Mesodermal cell (in vitro differentiated cells): ENCODE data around the gene DENND1B.

ENCODE experiments used
- H3K27ac ChIP-seq: 2 replicates; pipeline ENCODE4 v1.7.0; 2013; ENCODE audit warnings: mild to moderate bottlenecking, low read depth, low read length, moderate library complexity; ENCODE audit not compliant: severe bottlenecking
- H3K36me3 ChIP-seq: 2 replicates; pipeline ENCODE4 v1.7.1; 2013; ENCODE audit warnings: mild to moderate bottlenecking, low read length, moderate library complexity; ENCODE audit not compliant: control insufficient read depth, insufficient read depth
- H3K4me1 ChIP-seq: one replicate; pipeline ENCODE4 v1.7.1; 2013; ENCODE audit warnings: mild to moderate bottlenecking, low read length; ENCODE audit not compliant: insufficient read depth, control insufficient read depth, poor library complexity, severe bottlenecking
- H3K4me3 ChIP-seq: 2 replicates; pipeline ENCODE4 v1.7.0; 2013; ENCODE audit warnings: low read length, control low read depth, mild to moderate bottlenecking; ENCODE audit not compliant: insufficient read depth, poor library complexity, severe bottlenecking; ENCODE audit errors: extremely low read depth
- H3K9me3 ChIP-seq: 2 replicates; pipeline ENCODE4 v1.7.1; 2013; ENCODE audit warnings: mild to moderate bottlenecking, low read length, moderate library complexity; ENCODE audit not compliant: control insufficient read depth
- WGBS, 2 experiments: methylation state at CpG; one replicate each; pipeline ENCODE4 v1.1.5; 2013; ENCODE audit warnings: missing lambda C conversion rate in 2 of 2; ENCODE audit not compliant: insufficient coverage in 2 of 2; 5-methylcytosine and 5-hydroxymethylcytosine counted together

The DENND1B gene

DNA sequence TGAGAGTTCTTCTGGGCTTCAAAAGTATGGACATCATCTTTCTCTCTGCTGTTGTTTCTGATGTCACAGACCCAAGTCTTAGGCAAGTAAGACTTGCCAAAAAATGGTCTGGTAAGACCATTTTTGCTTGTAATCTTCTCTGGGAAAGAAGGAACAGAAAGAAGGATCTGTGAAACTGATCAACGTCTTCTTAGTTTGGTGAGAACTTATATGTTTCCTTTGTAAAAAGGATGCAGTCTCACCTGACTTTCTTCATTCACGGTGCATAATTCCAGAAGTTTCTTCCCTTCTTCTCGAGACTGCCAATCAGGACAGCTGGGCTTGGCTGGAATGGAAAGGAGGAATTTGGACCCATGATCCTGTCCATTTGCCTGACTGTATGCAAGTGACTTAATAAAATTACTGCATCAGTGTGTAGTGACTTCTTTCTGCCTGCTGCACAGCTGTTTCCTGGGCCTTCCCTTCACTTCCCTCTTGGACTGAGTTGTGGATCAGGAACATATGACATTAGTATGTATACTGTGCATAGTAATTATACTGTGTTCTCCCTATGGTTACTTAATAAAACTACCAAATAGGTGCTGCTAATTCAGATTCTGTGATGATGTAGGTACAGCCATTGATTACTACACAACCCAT lies 7.6 kb upstream of the DENND1B start:
- no peak overlapping the region for H3K27ac ChIP-seq
- H3K4me3 ChIP-seq = no peak overlapping the region
- 86 to 93% methylated on average over 2 of the region's 3 CpGs for WGBS, 2 experiments
- H3K4me1 ChIP-seq = peaks cover 16% of the 10 kb centered on the region
- no peaks in the 10 kb centered on the region for H3K36me3 ChIP-seq
- H3K9me3 ChIP-seq = no peaks in the 10 kb centered on the region

DNA sequence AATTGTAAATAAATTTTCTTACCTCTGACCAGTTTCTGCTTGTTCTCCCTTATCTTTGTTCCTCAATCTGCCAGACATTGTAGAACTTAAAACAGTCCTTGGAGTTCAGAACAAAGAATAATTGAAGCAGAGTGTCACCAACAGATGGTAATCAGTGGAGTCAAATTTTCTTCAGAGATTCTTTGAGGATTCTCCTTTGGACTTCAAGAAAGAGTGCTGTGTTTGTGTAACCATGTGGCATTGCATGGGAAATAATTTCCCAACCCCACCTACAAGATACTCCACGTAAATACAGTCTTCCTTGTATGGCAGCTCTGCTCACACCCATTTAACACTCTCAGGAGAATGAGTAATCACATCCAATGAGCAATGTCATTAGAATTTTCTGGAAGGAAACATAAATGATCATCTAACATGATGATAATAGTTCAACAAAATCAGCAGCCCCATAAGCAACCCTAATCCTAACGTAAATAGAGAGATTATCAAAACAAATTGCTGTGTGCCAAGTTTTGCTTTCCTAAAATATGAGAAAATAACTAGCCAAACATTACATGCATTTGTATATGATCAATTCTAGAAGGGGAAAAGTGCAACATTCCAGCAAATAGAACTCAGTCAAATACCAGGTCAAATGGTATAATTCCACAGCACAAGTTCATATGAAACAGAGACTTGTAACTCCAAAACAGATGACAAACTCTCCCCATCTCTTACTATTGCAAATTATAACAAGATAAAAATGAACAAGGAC lies 6.9 kb upstream of the DENND1B start:
- Histone ChIP-seq H3K9me3 (no peaks in the 10 kb centered on the region), H3K4me3 (no peak overlapping the region), H3K36me3 (no peaks in the 10 kb centered on the region), H3K27ac (no peak overlapping the region), H3K4me1 (peaks cover 14% of the 10 kb centered on the region)
- no CpG with 5 or more reads among the region's 2 CpGs for WGBS, 2 experiments

DNA sequence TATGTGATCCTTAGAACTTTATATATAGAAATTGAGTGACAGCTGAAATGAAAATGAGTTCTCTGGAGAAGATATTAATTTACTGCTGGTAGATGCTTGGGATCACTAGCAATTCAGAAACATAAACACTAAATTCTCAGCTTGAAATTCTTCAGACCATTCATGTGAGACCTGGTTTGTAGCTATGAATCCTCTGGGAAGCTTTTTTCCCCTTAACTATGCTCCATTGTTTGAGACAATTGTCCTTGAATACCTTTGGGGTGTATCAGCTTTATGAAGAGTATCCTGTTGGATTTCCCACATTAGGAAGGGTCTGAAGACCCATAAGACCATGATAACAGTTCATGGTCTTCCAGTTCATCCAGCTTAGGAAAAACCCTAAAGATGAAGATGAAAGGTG lies 4.6 kb upstream of the DENND1B start:
- Histone ChIP-seq H3K9me3 (no peaks in the 10 kb centered on the region), H3K36me3 (no peaks in the 10 kb centered on the region), H3K4me3 (no peak overlapping the region), H3K27ac (no peak overlapping the region), H3K4me1 (peaks cover 8% of the 10 kb centered on the region)

DNA sequence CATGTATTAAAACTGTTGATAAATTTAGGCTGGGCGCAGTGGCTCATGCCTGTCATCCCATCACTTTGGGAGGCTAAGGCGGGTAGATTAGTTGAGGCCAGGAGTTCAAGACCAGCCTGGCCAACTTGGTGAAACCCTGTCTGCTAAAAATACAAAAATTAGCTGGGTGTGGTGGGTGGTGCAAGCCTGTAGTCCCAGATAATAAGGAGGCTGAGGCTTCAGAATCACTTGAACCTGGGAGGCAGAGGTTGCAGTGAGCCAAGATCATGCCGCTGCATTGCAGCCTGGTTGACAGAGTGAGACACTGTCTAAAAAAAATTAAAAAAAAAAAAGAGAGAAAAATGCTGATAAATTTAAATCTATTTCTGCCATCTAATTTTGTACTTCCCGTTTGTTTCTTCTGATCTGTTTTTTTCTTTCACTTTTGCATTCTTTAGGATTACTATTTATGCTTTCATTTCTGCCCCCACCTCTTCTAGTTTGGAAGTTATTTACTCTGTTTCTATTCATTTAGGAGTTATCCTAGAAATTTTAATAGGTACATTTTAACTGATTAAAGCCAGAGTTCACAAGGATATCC lies 3.2 kb upstream of the DENND1B start:
- H3K9me3 ChIP-seq = no peaks in the 10 kb centered on the region
- H3K36me3 ChIP-seq = no peaks in the 10 kb centered on the region
- H3K27ac ChIP-seq = no peak overlapping the region
- no peak overlapping the region for H3K4me3 ChIP-seq
- WGBS, 2 experiments = 73 to 94% methylated on average over 2 of the region's 4 CpGs
- H3K4me1 ChIP-seq = peaks cover 10% of the 10 kb centered on the region

DNA sequence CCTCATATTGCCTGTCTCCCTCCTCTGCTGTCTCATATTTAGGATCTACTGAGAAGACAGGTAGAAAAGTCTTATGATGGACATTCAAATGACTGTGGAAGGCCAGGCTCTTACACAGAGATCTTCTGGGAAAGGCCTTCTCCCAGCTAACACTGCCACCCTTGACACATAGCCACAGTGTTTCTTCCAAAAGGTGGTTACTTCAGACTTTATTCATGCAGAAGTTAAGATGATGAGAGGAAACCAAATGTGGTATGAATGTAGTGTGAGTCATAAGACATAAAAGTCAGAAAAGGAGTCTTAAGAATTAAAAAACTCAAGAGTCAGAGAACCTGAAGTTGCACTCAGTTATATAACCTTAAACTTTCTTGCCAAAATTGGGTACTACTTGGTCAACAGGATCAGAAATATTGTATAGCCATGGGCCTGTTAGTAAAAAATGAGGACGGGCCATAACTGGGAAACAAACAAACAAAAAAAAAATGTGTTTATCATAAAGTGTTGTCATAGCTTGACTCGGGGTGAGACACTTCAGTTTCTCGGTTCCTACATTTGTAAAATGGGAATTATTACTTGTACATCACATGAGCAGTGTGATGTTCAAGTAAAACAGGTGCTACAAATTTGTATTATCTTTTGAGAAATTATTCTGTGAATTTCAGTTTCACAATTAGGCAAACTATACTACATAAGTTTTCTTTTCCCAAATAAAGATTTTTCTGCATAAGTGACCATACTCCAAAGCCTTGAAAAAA lies 1.2 kb upstream of the DENND1B start:
- no peaks in the 10 kb centered on the region for H3K36me3 ChIP-seq
- WGBS, 2 experiments = 80 to 94% methylated on average over 1 to 3 of the region's 3 CpGs
- no peak overlapping the region for H3K4me3 ChIP-seq
- H3K4me1 ChIP-seq = peaks cover 2% of the 10 kb centered on the region
- no peak overlapping the region for H3K27ac ChIP-seq
- H3K9me3 ChIP-seq = no peaks in the 10 kb centered on the region

DNA sequence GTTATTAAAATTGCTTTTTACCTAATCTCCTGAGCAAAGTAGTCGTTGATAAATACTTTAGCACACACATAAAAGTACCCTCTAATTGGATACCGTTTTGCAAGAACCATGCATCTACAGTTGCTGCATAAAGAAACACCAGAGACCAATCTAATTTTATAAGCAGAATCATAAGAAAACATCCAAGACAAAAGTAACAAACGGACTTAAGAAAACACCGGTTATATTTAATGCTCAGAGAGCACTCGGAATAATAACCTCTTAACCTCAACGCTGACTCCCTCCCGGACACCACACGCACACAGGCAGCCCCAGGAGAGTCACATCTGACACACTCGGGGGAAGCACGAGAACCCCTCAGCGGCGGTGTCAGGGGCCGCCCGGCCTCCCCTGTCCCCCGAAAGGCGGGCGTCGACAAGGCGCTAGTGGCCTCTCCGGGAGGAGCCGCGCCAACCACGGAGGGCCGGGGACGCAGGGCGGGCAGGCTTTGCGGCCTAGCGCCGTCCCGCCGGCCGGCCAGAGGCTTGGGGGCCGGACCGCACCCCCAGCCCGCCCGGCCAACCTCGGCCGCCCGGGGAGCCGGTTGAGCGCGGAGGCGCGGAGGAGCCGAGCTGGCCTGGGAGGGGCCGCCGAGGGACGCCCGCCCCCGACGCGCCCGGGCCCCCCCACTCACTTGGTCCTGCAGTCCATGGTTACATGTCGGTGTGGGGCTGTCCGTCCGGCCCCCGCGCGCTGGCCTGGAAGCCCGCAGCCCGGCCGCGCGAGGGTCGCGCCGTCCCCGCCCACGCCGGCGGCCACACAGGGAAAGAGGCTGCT lies 606 bp downstream of the DENND1B start:
- Histone ChIP-seq H3K27ac (no peak overlapping the region), H3K9me3 (no peaks in the 10 kb centered on the region), H3K36me3 (no peaks in the 10 kb centered on the region), H3K4me1 (peaks cover 2% of the 10 kb centered on the region), H3K4me3 (peak overlapping the region; percentile 60)
- 1 to 2% methylated on average over 46 to 55 of the region's 71 CpGs for WGBS, 2 experiments

DNA sequence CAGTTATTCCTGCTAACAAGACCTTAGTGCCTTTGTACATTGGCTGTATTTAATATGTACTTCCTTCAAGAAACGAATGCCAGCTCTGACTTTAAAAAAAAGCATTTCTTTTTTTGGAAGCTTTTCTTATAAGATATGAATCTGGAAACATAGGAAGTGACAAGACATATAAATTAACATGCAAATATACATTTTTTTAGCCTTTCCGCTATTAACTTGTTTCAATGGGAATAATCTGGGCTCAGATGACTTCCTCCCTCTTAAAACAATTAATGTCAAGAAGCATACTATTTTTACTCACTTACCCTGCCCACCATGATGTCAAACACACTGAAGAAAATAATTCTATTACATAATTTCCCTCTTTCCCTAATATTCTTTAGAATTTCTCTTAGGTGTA lies 1.4 kb downstream of the DENND1B start:
- 60 to 88% methylated on average over 1 of the region's 2 CpGs for WGBS, 2 experiments

DNA sequence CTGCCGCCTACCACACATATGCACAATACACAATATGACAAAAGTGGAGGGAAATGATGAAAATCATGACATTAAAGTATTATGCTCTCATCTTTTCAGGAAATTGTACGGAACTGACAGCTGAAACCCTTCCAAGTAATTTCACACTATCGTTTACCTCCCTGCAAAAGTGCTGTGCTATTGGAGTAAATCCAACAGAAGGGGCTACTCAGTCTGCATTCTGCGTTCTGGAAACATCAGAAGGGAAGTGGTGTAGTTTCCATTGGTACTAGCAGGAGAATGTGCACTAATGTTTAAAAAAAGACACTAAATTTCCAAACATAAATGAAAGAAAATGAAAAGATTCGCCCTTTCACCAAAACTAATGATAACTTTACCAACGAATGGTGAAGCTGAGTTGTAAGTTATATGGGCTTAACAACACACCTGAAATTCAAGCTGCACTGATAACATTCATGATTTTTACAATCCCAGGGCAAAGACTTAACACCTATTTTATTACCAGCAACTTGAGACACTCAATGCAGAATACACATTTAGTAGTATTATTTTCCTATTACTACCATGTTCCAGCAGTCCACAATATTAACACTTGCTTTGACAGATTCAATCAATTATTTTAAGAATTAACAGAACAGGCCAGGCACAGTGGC lies 3.2 kb downstream of the DENND1B start:
- no peaks in the 10 kb centered on the region for H3K9me3 ChIP-seq
- no peak overlapping the region for H3K27ac ChIP-seq
- H3K36me3 ChIP-seq = no peaks in the 10 kb centered on the region
- H3K4me1 ChIP-seq = peaks cover 2% of the 10 kb centered on the region
- H3K4me3 ChIP-seq = no peak overlapping the region
- WGBS, 2 experiments = 100% methylated on average over 3 of the region's 6 CpGs; no CpG with 5 or more reads in 1 of the 2 experiments

More for the DNA sequence above, 1.4 kb downstream of the DENND1B start:
- Histone ChIP-seq H3K36me3 (no peaks in the 10 kb centered on the region), H3K4me1 (peaks cover 2% of the 10 kb centered on the region), H3K4me3 (peak overlapping the region; percentile 60), H3K27ac (no peak overlapping the region), H3K9me3 (no peaks in the 10 kb centered on the region)

DNA sequence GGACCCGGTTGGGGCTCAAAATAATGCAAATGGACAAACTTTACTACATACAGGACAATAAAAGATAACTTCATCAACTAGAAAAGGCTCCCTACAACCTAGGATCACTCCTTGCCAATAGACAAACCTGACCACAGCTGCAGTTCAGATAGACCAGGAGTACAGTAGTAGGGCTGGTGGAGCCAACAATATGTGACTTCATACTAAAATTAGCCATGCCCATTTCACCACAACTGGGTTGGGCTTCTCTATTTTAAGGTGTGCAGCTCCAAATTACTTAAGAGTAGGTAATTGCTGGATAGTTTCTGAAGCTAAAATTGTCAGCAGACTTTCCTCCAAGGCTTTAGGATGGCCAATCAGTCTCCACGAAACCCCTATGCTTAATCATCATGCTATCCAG lies 3.9 kb downstream of the DENND1B start:
- Histone ChIP-seq H3K36me3 (no peaks in the 10 kb centered on the region), H3K27ac (no peak overlapping the region), H3K4me1 (peaks cover 2% of the 10 kb centered on the region), H3K4me3 (no peak overlapping the region), H3K9me3 (no peaks in the 10 kb centered on the region)
- 91 to 95% methylated on average over 1 to 2 of the region's 2 CpGs for WGBS, 2 experiments

DNA sequence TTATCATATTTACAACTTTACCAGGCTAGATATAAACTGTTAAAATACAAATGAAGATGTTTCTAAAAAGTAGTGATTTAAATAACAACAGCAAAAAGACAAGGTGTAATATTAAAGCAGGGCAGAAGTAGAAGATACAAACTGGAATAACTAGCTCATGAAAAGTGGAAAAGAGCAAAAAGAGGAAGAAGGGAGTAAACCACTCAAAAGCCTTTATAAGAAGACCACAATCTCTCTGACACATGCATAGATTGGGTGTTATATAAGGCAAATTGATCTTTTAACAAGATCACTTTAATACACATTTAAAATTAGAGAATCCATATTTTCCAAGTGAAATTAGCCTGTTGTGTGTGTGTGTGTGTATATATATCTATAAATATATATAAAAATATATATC lies 5.0 kb downstream of the DENND1B start:
- Histone ChIP-seq H3K36me3 (no peaks in the 10 kb centered on the region), H3K9me3 (no peaks in the 10 kb centered on the region), H3K4me1 (peaks cover 2% of the 10 kb centered on the region), H3K27ac (no peak overlapping the region), H3K4me3 (no peak overlapping the region)
